Measurements from ENCODE around the gene BPIFB1.
A peak's percentile ranks its signal among the peaks of the same experiment; 100 is the strongest.

Gene BPIFB1

GRCh38 chr20:33273117-33273851 is 9.7 kb upstream of the BPIFB1 start:
- DNase-seq, result no peak

- DNase-seq, result no peak
Observed at GRCh38 chr20:33275215-33275614, 7.8 kb upstream of the BPIFB1 start.

- DNase-seq, result no peak
Observed at GRCh38 chr20:33275871-33276270, 7.1 kb upstream of the BPIFB1 start.

GRCh38 chr20:33276303-33277113 is 6.5 kb upstream of the BPIFB1 start:
- no peak for DNase-seq

- no peak for DNase-seq
Observed at GRCh38 chr20:33277471-33278441, 5.3 kb upstream of the BPIFB1 start.

GRCh38 chr20:33278700-33279099 is 4.3 kb upstream of the BPIFB1 start:
- DNase-seq, result no peak

- no peak for DNase-seq
Observed at GRCh38 chr20:33279261-33279910, 3.6 kb upstream of the BPIFB1 start.

- no peak for DNase-seq
Observed at GRCh38 chr20:33280000-33280680, 2.9 kb upstream of the BPIFB1 start.

- no peak for DNase-seq
Observed at GRCh38 chr20:33280775-33281174, 2.2 kb upstream of the BPIFB1 start.

- DNase-seq, result no peak
Observed at GRCh38 chr20:33281550-33282146, 1.4 kb upstream of the BPIFB1 start.

GRCh38 chr20:33282196-33282934 is 649 bp upstream of the BPIFB1 start:
- no peak for DNase-seq

GRCh38 chr20:33284284-33284683 is 1.3 kb downstream of the BPIFB1 start:
- no peak for DNase-seq

GRCh38 chr20:33284937-33285336 is 1.9 kb downstream of the BPIFB1 start:
- no peak for DNase-seq

- DNase-seq, result no peak
Observed at GRCh38 chr20:33285861-33286495, 3.0 kb downstream of the BPIFB1 start.

- no peak for DNase-seq
Observed at GRCh38 chr20:33287884-33288283, 4.9 kb downstream of the BPIFB1 start.

- DNase-seq, result no peak
Observed at GRCh38 chr20:33290852-33291251, 7.8 kb downstream of the BPIFB1 start.

GRCh38 chr20:33291416-33291815 is 8.4 kb downstream of the BPIFB1 start:
- no peak for DNase-seq

GRCh38 chr20:33291830-33292355 is 8.9 kb downstream of the BPIFB1 start:
- peak; percentile 61 to 75 (median 73) for DNase-seq

- no peak for DNase-seq
Observed at GRCh38 chr20:33296206-33296605, 13.2 kb downstream of the BPIFB1 start.

GRCh38 chr20:33298391-33298790 is 15.4 kb downstream of the BPIFB1 start:
- DNase-seq, result no peak
